ENCODE measurements around the gene LAMB2. TPM values are rescaled to one million over a fixed set of nuclear protein-coding genes. Genes with fewer than 3 reads are reported as not detected.
A peak's percentile ranks its signal among the peaks of the same experiment; 100 is the strongest.

LAMB2 gene
- total and polyA plus RNA-seq, 2 of the 8 experiments (the other 6 are each of a cell fraction or from before 2014, with no cell fraction given), result 112 to 153 TPM

GRCh38 chr3:49133226-49133951, 539 bp upstream of the LAMB2 start:
- WGBS, 2 experiments (ENCODE audit: extremely low coverage in 1 of 2, insufficient coverage in 1 of 2, insufficient read length in 1 of 2, insufficient replicate concordance in 2 of 2, low coverage in 1 of 2, low lambda C conversion rate in 2 of 2, missing lambda C conversion rate in 1 of 2), result 1% methylated on average over 19 of the region's 30 CpGs; no CpG with 5 or more reads in 1 of the 2 experiments
- TF ChIP-seq CHD1 (IDR thresholded peaks at IDR 0.05; ENCODE audit: low read depth, low read length), result no peak
- TF ChIP-seq RXRA (IDR thresholded peaks at IDR 0.05; ENCODE audit: insufficient read depth, low read depth, low read length), result no peak
- TF ChIP-seq HDAC2 (IDR thresholded peaks at IDR 0.05; ENCODE audit: borderline replicate concordance in 1 of 2, low read depth in 2 of 2, low read length in 2 of 2), result no peak
- TF ChIP-seq POLR2AphosphoS5 (IDR thresholded peaks at IDR 0.05; ENCODE audit: low read depth, low read length), result no peak
- TF ChIP-seq GTF2F1 (IDR thresholded peaks at IDR 0.05; ENCODE audit: borderline replicate concordance, low read depth, low read length), result no peak
- TF ChIP-seq SIN3A (conservative IDR thresholded peaks at IDR 0.05 in 1 of 2, IDR thresholded peaks at IDR 0.05 in 1 of 2; ENCODE audit: low read depth in 1 of 2, low read length in 2 of 2), result peak; percentile 44 to 58; a peak in 1 of 4 replicates
- no peak for TF ChIP-seq JUND (IDR thresholded peaks at IDR 0.05; ENCODE audit: low read length)
- TF ChIP-seq BACH1 (IDR thresholded peaks at IDR 0.05; ENCODE audit: low read length), result no peak
- TF ChIP-seq CHD2 (IDR thresholded peaks at IDR 0.05; ENCODE audit: low read length), result no peak
- no peak for TF ChIP-seq RAD21 (IDR thresholded peaks at IDR 0.05 in 1 of 2, conservative IDR thresholded peaks at IDR 0.05 in 1 of 2; ENCODE audit: low read depth in 2 of 2, low read length in 2 of 2)
- TF ChIP-seq SP2 (IDR thresholded peaks at IDR 0.05; ENCODE audit: low read length), result no peak

More at GRCh38 chr3:49133226-49133951, 539 bp upstream of the LAMB2 start:
- no peaks in the 10 kb centered on the region for H3K79me2 ChIP-seq (ENCODE audit: control insufficient read depth in 1 of 2, insufficient read depth in 2 of 2, low read length in 2 of 2)
- H3K4me2 ChIP-seq (ENCODE audit: insufficient read depth in 1 of 2, low read depth in 2 of 2, low read length in 2 of 2), result peak overlapping the region; percentile 76 to 90
- peaks cover 0 to 4% of the 10 kb centered on the region in 2 experiments for H4K20me1 ChIP-seq (replicated peaks in 1 of 2; ENCODE audit: control insufficient read depth in 1 of 2, insufficient read depth in 2 of 2, low read length in 2 of 2)
- no peak overlapping the region for H2BK20ac ChIP-seq (ENCODE audit: low read length)
- peak overlapping the region; percentile 75 for H3K18ac ChIP-seq (ENCODE audit: extremely low read depth, low read length)
- no peak overlapping the region for H3K23ac ChIP-seq (ENCODE audit: insufficient read length)
- peak overlapping the region; percentile 79 for H4K91ac ChIP-seq (replicated peaks; ENCODE audit: insufficient read length, low read length)
- H2BK5ac ChIP-seq (ENCODE audit: low read depth, low read length), result peak overlapping the region; percentile 69; the same call in 1 of the 2 replicates
- H3K9ac ChIP-seq (replicated peaks in 1 of 4; ENCODE audit: extremely low read depth in 1 of 4, low read depth in 3 of 4, low read length in 3 of 4), result peak overlapping the region in 3 of 4 experiments; percentile 31 to 62 (median 46); a peak in 5 of 7 replicates
- DNase-seq (ENCODE audit: low read depth in 1 of 2, low spot score in 2 of 2) (peak in 1 of 2 experiments; percentile 85), FAIRE-seq (no peak)
- H3K9me3 ChIP-seq (ENCODE audit: insufficient read depth in 2 of 2, low read depth in 1 of 2, low read length in 1 of 2), result no peaks in the 10 kb centered on the region
- CTCF ChIA-PET (ENCODE audit: partially characterized antibody), result interaction anchor here (0.5 to 5.5 kb wide), 15 partner anchors 12 to 311 kb away, joined by 3 to 43 read pairs (median 3); partner anchors contain the start of gene USP19
- 0 out of 8 replicates have a peak, but pooled peaks cover 0 to 2% (median 0%) of the 10 kb centered on the region in 4 experiments for H3K36me3 ChIP-seq (ENCODE audit: control insufficient read depth in 2 of 4, insufficient read depth in 4 of 4, low read length in 3 of 4)
- peak overlapping the region; percentile 87; the same call in 1 of the 2 replicates for H4K8ac ChIP-seq (ENCODE audit: extremely low read depth, insufficient read depth, low read length)
- POLR2A ChIA-PET (ENCODE audit: partially characterized antibody), result interaction anchor here (0.6 to 2.4 kb wide), 18 partner anchors 9 to 781 kb away, joined by 3 to 14 read pairs (median 3); partner anchors contain the start of genes DAG1, NDUFAF3, QARS1 and QRICH1
- peak overlapping the region; percentile 95 for H2AFZ ChIP-seq (ENCODE audit: low read length)
- no peaks in the 10 kb centered on the region; a peak in 2 of 7 replicates for H3K27me3 ChIP-seq (replicated peaks in 1 of 4; ENCODE audit: control insufficient read depth in 3 of 4, extremely low read depth in 1 of 4, insufficient read depth in 3 of 4, low read length in 3 of 4)
- H2BK15ac ChIP-seq (ENCODE audit: low read length), result peak overlapping the region; percentile 25; the same call in 1 of the 2 replicates
- H3K79me1 ChIP-seq (ENCODE audit: low read depth, low read length), result 0 out of 2 replicates have a peak, but pooled peaks cover 4% of the 10 kb centered on the region
- H3K4ac ChIP-seq (replicated peaks; ENCODE audit: insufficient read length, low read depth, low read length), result peak overlapping the region; percentile 60
- no peak overlapping the region for H2AK5ac ChIP-seq (ENCODE audit: low read depth, low read length)
- H4K5ac ChIP-seq (ENCODE audit: insufficient read length, low read depth, low read length), result peak overlapping the region; percentile 90
- peak overlapping the region; percentile 62 to 92 (median 81) for H3K4me3 ChIP-seq (ENCODE audit: extremely low read depth in 1 of 4, insufficient read depth in 2 of 4, low read depth in 3 of 4, low read length in 4 of 4)
- peaks cover 0 to 8% (median 7%) of the 10 kb centered on the region in 4 experiments; a peak in 6 of 7 replicates for H3K4me1 ChIP-seq (replicated peaks in 1 of 4; ENCODE audit: control insufficient read depth in 3 of 4, insufficient read depth in 4 of 4, low read length in 3 of 4)
- H3K27ac ChIP-seq (ENCODE audit: low read depth, low read length), result peak overlapping the region; percentile 43; the same call in 1 of the 2 replicates
- peak overlapping the region; percentile 87 for H3K56ac ChIP-seq (replicated peaks; ENCODE audit: insufficient read length, low read depth, low read length)
- H3K23me2 ChIP-seq (ENCODE audit: low read depth, low read length), result peaks cover 12% of the 10 kb centered on the region
- H2BK120ac ChIP-seq (replicated peaks; ENCODE audit: low read depth, low read length), result peak overlapping the region; percentile 93
- peak overlapping the region; percentile 70 for H3K14ac ChIP-seq (ENCODE audit: insufficient read length)
- peak overlapping the region; percentile 41; the same call in 1 of the 2 replicates for H2BK12ac ChIP-seq (ENCODE audit: low read depth, low read length)
